ENCODE results near the gene CALN1. TPM values are rescaled to one million over a fixed set of nuclear protein-coding genes. Genes with fewer than 3 reads are reported as not detected.

The CALN1 gene
- polyA plus RNA-seq, 1 donor (not counting 4 experiments of a cell fraction or from before 2014, with no cell fraction given), result not detected

DNA sequence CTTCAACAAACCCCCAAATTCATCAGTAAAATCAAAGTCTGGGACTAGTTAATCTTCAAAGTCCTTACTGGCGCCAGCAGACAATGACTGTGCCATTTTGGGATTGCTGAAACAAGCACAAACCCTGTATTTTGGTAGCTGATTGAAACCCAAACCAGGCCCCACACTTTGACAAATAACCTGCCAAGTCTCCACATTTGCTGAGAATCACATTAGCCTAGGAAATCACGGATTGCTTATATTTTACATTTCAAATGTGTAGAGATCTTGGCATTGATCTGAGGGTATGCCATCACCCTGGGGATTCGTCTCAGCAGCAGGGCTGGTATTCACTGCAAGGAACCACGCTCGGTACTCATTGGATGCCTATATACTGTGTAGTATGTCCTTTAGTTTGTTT is 501.1 kb downstream of the CALN1 start:
- no peak overlapping the region for H3K9ac ChIP-seq (ENCODE audit: control insufficient read depth, extremely low read depth, insufficient read depth, low read length)

DNA sequence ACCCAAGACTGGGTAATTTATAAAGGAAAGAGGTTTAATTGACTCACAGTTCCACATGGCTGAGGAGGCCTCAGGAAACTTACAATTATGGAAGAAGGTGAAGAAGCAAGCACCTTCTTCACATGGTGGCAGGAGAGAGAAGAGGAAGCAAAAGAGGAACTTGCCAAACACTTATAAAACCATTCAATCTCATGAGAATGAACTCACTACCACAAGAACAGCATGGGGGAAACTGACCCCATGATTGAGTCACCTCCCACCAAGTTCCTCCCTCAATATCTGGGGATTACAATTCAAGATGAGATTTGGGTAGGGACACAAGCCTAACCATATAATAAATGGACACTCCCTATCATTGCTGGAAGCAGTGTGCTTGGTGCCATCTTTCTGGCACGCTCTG is 506.3 kb downstream of the CALN1 start:
- Histone ChIP-seq H3K27ac (ENCODE audit: control insufficient read depth, insufficient read depth, low read length) (no peak overlapping the region), H3K9ac (ENCODE audit: control insufficient read depth, extremely low read depth, insufficient read depth, low read length) (no peak overlapping the region), H3K9me1 (ENCODE audit: control insufficient read depth, extremely low read depth, insufficient read depth, low read length) (no peaks in the 10 kb centered on the region), H2AFZ (ENCODE audit: control insufficient read depth, low read length) (no peak overlapping the region), H3K79me2 (ENCODE audit: control insufficient read depth, insufficient read depth, low read length) (no peaks in the 10 kb centered on the region), H3K9me3 (ENCODE audit: control insufficient read depth, low read depth, low read length) (peaks cover 2% of the 10 kb centered on the region), H4K20me1 (ENCODE audit: control insufficient read depth, extremely low read depth, insufficient read depth, low read length) (no peaks in the 10 kb centered on the region), H3K27me3 (ENCODE audit: control insufficient read depth, extremely low read depth, insufficient read depth, low read length) (no peaks in the 10 kb centered on the region), H3K36me3 (ENCODE audit: control insufficient read depth in 2 of 2, extremely low read depth in 1 of 2, insufficient read depth in 2 of 2, low read length in 2 of 2) (no peaks in the 10 kb centered on the region), H3K4me2 (ENCODE audit: control insufficient read depth, extremely low read depth, insufficient read depth, low read depth, low read length) (no peak overlapping the region), H3K4me3 (ENCODE audit: control insufficient read depth in 2 of 3, extremely low read depth in 1 of 3, insufficient read depth in 2 of 3, low read depth in 1 of 3, low read length in 3 of 3) (no peak overlapping the region), H3K4me1 (ENCODE audit: control insufficient read depth, extremely low read depth, insufficient read depth, low read length) (no peaks in the 10 kb centered on the region)
- TF ChIP-seq EZH2 (IDR thresholded peaks at IDR 0.05; ENCODE audit: low read length), result no peak
- TF ChIP-seq, protein P1, sequence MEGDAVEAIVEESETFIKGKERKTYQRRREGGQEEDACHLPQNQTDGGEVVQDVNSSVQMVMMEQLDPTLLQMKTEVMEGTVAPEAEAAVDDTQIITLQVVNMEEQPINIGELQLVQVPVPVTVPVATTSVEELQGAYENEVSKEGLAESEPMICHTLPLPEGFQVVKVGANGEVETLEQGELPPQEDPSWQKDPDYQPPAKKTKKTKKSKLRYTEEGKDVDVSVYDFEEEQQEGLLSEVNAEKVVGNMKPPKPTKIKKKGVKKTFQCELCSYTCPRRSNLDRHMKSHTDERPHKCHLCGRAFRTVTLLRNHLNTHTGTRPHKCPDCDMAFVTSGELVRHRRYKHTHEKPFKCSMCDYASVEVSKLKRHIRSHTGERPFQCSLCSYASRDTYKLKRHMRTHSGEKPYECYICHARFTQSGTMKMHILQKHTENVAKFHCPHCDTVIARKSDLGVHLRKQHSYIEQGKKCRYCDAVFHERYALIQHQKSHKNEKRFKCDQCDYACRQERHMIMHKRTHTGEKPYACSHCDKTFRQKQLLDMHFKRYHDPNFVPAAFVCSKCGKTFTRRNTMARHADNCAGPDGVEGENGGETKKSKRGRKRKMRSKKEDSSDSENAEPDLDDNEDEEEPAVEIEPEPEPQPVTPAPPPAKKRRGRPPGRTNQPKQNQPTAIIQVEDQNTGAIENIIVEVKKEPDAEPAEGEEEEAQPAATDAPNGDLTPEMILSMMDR (optimal IDR thresholded peaks at IDR 0.05 in 1 of 3, IDR thresholded peaks at IDR 0.05 in 1 of 3, conservative IDR thresholded peaks at IDR 0.05 in 1 of 3; ENCODE audit: extremely low read depth in 1 of 3, insufficient read depth in 2 of 3, low read length in 3 of 3), result no peak
- dilution Hi-C loops (cut with MboI; ENCODE audit: extremely low pct_ligation_motif_present, low sequenced_read_pairs), result no loop called here
- FAIRE-seq, result no peak
- no peak for DNase-seq (ENCODE audit: low read depth, low spot score)

More for the DNA sequence above, 501.1 kb downstream of the CALN1 start:
- Histone ChIP-seq H3K9me1 (ENCODE audit: control insufficient read depth, extremely low read depth, insufficient read depth, low read length) (no peaks in the 10 kb centered on the region), H3K27me3 (ENCODE audit: control insufficient read depth, extremely low read depth, insufficient read depth, low read length) (no peaks in the 10 kb centered on the region), H3K4me3 (ENCODE audit: control insufficient read depth in 2 of 3, extremely low read depth in 1 of 3, insufficient read depth in 2 of 3, low read depth in 1 of 3, low read length in 3 of 3) (no peak overlapping the region), H2AFZ (ENCODE audit: control insufficient read depth, low read length) (no peak overlapping the region), H3K9me3 (ENCODE audit: control insufficient read depth, low read depth, low read length) (peaks cover 4% of the 10 kb centered on the region), H3K36me3 (ENCODE audit: control insufficient read depth in 2 of 2, extremely low read depth in 1 of 2, insufficient read depth in 2 of 2, low read length in 2 of 2) (no peaks in the 10 kb centered on the region), H4K20me1 (ENCODE audit: control insufficient read depth, extremely low read depth, insufficient read depth, low read length) (no peaks in the 10 kb centered on the region), H3K27ac (ENCODE audit: control insufficient read depth, insufficient read depth, low read length) (no peak overlapping the region), H3K4me2 (ENCODE audit: control insufficient read depth, extremely low read depth, insufficient read depth, low read depth, low read length) (no peak overlapping the region), H3K79me2 (ENCODE audit: control insufficient read depth, insufficient read depth, low read length) (no peaks in the 10 kb centered on the region), H3K4me1 (ENCODE audit: control insufficient read depth, extremely low read depth, insufficient read depth, low read length) (no peaks in the 10 kb centered on the region)
- dilution Hi-C loops (cut with MboI; ENCODE audit: extremely low pct_ligation_motif_present, low sequenced_read_pairs), result no loop called here
- TF ChIP-seq EZH2 (IDR thresholded peaks at IDR 0.05; ENCODE audit: low read length), result no peak
- TF ChIP-seq, protein P1 (optimal IDR thresholded peaks at IDR 0.05 in 1 of 3, IDR thresholded peaks at IDR 0.05 in 1 of 3, conservative IDR thresholded peaks at IDR 0.05 in 1 of 3; ENCODE audit: extremely low read depth in 1 of 3, insufficient read depth in 2 of 3, low read length in 3 of 3), result no peak
- no peak for DNase-seq (ENCODE audit: low read depth, low spot score)
- no peak for FAIRE-seq
